SK-N-SH (cell line): ENCODE results near the gene ARHGEF28. TPM values are rescaled to one million over a fixed set of nuclear protein-coding genes. Genes with fewer than 3 reads are reported as not detected.

Experiments
- CTCF ChIA-PET: fragments of 300-600, 350-600 bp; formaldehyde crosslinking; extraction: SDS; loops from one replicate; lab custom pipeline; 2021; lab: Yijun Ruan, JAX
- POLR2A ChIA-PET: fragments of 350-600 bp; sonication (Branson Sonifier 250); formaldehyde crosslinking; extraction: SDS; loops from one replicate; lab custom pipeline; 2020; ENCODE audit warnings: antibody characterized with exemption, inconsistent platforms; lab: Yijun Ruan, JAX
- DNase-seq: peaks from one replicate; pipeline ENCODE4 v3.0.0; 2012
- H2AFZ ChIP-seq: fragments of 200-600 bp; sonication (generic); 2 replicates; pipeline ENCODE4 v1.8.1; 2016; ENCODE audit warnings: antibody characterized with exemption, mild to moderate bottlenecking, low read depth
- H3F3A ChIP-seq: fragments of 200-600 bp; sonication (generic); replicated peaks from 2 replicates; pipeline ENCODE3; 2016; ENCODE audit warnings: antibody characterized with exemption, mild to moderate bottlenecking; ENCODE audit not compliant: insufficient read depth
- H3K27ac ChIP-seq, 2 experiments: fragments of 200-500 bp in 1 of 2; fragments of 200-600 bp in 1 of 2; sonication (Bioruptor generic) in 1 of 2; sonication (generic), shearing (Covaris generic) in 1 of 2; 2 replicates each; pipeline versions ENCODE4 v1.5.1 to v1.6.1; 2014 to 2016; ENCODE audit warnings: low read depth in 2 of 2, inconsistent platforms in 1 of 2, low read length in 1 of 2, mild to moderate bottlenecking in 1 of 2, mixed read lengths in 1 of 2
- H3K27me3 ChIP-seq: fragments of 200-600 bp; sonication (generic), shearing (Covaris generic); 2 replicates; pipeline ENCODE4 v1.6.1; 2016; ENCODE audit warnings: mixed run types; ENCODE audit not compliant: insufficient read depth
- H3K36me3 ChIP-seq, 2 experiments: fragments of 200-500 bp in 1 of 2; fragments of 200-600 bp in 1 of 2; sonication (Bioruptor generic) in 1 of 2; sonication (generic) in 1 of 2; replicated peaks in 1 of 2; 2 replicates each; pipeline versions ENCODE3 to v1.5.1; 2014 to 2016; ENCODE audit warnings: low read length in 1 of 2, mild to moderate bottlenecking in 1 of 2; ENCODE audit not compliant: insufficient read depth in 2 of 2, control insufficient read depth in 1 of 2
- H3K4me1 ChIP-seq, 2 experiments: fragments of 200-500 bp in 1 of 2; fragments of 200-600 bp in 1 of 2; sonication (Bioruptor generic) in 1 of 2; sonication (generic), shearing (Covaris generic) in 1 of 2; 2 replicates each; pipeline versions ENCODE4 v1.5.1 to v1.6.1; 2014 to 2016; ENCODE audit warnings: low read depth in 1 of 2, low read length in 1 of 2, mixed run types in 1 of 2; ENCODE audit not compliant: insufficient read depth in 2 of 2, control insufficient read depth in 1 of 2
- H3K4me2 ChIP-seq: fragments of 200-600 bp; sonication (generic), shearing (Covaris generic); 2 replicates; pipeline ENCODE4 v1.6.1; 2017; ENCODE audit warnings: mixed run types
- H3K4me3 ChIP-seq, 2 experiments: fragments of 200-500 bp in 1 of 2; fragments of 200-600 bp in 1 of 2; sonication (Bioruptor generic) in 1 of 2; sonication (generic), shearing (Covaris generic) in 1 of 2; 2 replicates each; pipeline versions ENCODE4 v1.5.1 to v1.8.1; 2014 to 2016; ENCODE audit warnings: low read depth in 2 of 2, inconsistent platforms in 1 of 2, low read length in 1 of 2, mild to moderate bottlenecking in 1 of 2, mixed read lengths in 1 of 2, moderate library complexity in 1 of 2
- H3K79me2 ChIP-seq: fragments of 200-600 bp; sonication (generic); 2 replicates; pipeline ENCODE4 v1.8.1; 2017; ENCODE audit warnings: mild to moderate bottlenecking; ENCODE audit not compliant: insufficient read depth
- H3K9ac ChIP-seq: fragments of 200-600 bp; sonication (generic); 2 replicates; pipeline ENCODE4 v1.6.1; 2017; ENCODE audit warnings: mixed run types
- H3K9me2 ChIP-seq: fragments of 200-600 bp; sonication (generic); 2 replicates; pipeline ENCODE4 v1.6.1; 2017; ENCODE audit warnings: mixed run types
- H3K9me3 ChIP-seq: fragments of 200-600 bp; sonication (generic); 2 replicates; pipeline ENCODE4 v1.6.1; 2017; ENCODE audit warnings: mixed run types, mild to moderate bottlenecking, moderate library complexity
- H4K20me1 ChIP-seq: fragments of 200-600 bp; sonication (generic); 2 replicates; pipeline ENCODE4 v1.6.1; 2017; ENCODE audit warnings: mild to moderate bottlenecking, mixed run types; ENCODE audit not compliant: insufficient read depth
- FOSL2 ChIP-seq: IDR thresholded peaks from 2 replicates; pipeline ENCODE4 v1.4.0; 2012; ENCODE audit warnings: low read depth, mild to moderate bottlenecking, moderate library complexity, borderline replicate concordance
- MEF2A ChIP-seq: IDR thresholded peaks from 2 replicates; pipeline ENCODE4 v1.4.0; 2012; ENCODE audit warnings: low read depth, borderline replicate concordance
- POLR2AphosphoS5 ChIP-seq: IDR thresholded peaks from 2 replicates; pipeline ENCODE4 v1.6.1; 2012; ENCODE audit warnings: low read depth, low read length
- RAD21 ChIP-seq: IDR thresholded peaks from 2 replicates; pipeline ENCODE4 v1.6.1; 2012; ENCODE audit warnings: mild to moderate bottlenecking, low read length
- RFX5 ChIP-seq: IDR thresholded peaks from 2 replicates; pipeline ENCODE4 v1.6.1; 2012; ENCODE audit warnings: mild to moderate bottlenecking, improper control_type of control experiment, low read length
- YY1 ChIP-seq: IDR thresholded peaks from 2 replicates; pipeline ENCODE4 v1.4.0; 2012; ENCODE audit warnings: low read depth, mild to moderate bottlenecking
- WGBS: methylation state at CpG from one replicate; pipeline ENCODE4 v1.1.6; 2017; ENCODE audit warnings: low lambda C conversion rate; 5-methylcytosine and 5-hydroxymethylcytosine counted together
- polyA plus RNA-seq, 3 experiments: library from polyadenylated mRNA; depleted of rRNA; stranded (reverse); fragments of >200 nt; gene quantifications; 2 replicates each; pipeline ENCODE4 v1.2.3, GENCODE V29; 2012
- TF ChIP-seq, protein P1 (sequence below): IDR thresholded peaks from 2 replicates; pipeline ENCODE4 v1.4.0; 2012; ENCODE audit warnings: low read depth
- TF ChIP-seq, protein P2 (sequence below): fragments of 200-600 bp; sonication (generic); IDR thresholded peaks from 2 replicates; pipeline ENCODE4 v1.6.1; 2017; ENCODE audit warnings: antibody characterized with exemption, mild to moderate bottlenecking, moderate library complexity
- TF ChIP-seq, protein P3 (sequence below): fragments of 150-350 bp; IDR thresholded peaks from 2 replicates; pipeline ENCODE4 v1.6.1; 2016; ENCODE audit warnings: mild to moderate bottlenecking, low read depth, low read length

ARHGEF28 gene
- polyA plus RNA-seq, 1 of the 3 experiments (the other 2 are of a cell fraction), result 4.2 TPM

DNA sequence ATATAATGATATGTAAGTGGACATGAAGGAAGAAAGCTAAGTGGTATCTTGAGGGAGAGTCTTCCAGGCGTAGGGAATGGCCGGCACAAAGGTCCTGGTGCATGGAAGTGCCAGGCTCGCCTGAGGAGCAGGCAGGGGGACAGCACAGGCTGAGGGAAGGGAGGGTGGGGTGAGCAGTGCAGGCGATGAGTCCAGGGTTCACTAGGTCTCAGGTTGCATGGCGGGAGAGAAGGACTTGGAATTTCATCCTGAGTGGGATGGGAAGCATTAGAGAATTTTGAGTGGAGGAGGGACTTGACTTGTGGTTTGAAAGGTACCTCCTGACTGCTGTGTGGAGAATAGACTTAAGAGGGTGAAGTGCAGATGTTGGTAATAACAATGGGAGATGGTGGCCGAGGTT is 268.9 kb downstream of the ARHGEF28 start:
- 91% methylated on average over 6 of the region's 6 CpGs for WGBS
- no peaks in the 10 kb centered on the region for H3F3A ChIP-seq

DNA sequence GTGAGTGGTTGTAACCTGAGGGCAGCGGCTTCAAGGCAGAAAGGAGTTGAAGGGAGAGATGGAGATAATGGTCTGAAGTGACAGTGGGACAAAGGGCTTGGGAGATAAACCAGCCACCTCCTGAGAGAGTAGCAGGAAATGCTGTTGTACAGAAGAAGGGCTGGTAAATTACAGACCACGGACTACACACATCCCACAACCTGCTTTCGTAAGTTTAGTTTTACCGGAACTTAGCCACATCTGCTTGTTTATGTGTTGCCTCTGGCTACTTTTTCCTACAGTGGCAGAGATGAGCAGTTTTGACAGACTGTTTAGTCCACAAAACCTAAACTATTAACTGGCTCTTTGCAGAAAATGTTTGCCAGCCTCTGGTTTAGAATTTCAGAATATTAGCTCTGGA is 269.5 kb downstream of the ARHGEF28 start:
- Histone ChIP-seq H4K20me1 (no peaks in the 10 kb centered on the region), H3K4me1 (peaks cover 0 to 14% of the 10 kb centered on the region in 2 experiments; a peak in 2 of 4 replicates), H3K4me3 (no peak overlapping the region), H3F3A (no peaks in the 10 kb centered on the region), H3K27ac (no peak overlapping the region), H3K9me2 (no peaks in the 10 kb centered on the region), H3K9ac (no peak overlapping the region), H3K4me2 (no peak overlapping the region), H3K36me3 (peaks cover 0 to 7% of the 10 kb centered on the region in 2 experiments), H3K9me3 (no peaks in the 10 kb centered on the region), H2AFZ (no peak overlapping the region), H3K27me3 (no peaks in the 10 kb centered on the region), H3K79me2 (no peaks in the 10 kb centered on the region)
- ChIA-PET CTCF (no interaction called here), POLR2A (no interaction called here)
- 95% methylated on average over 4 of the region's 4 CpGs for WGBS
- TF ChIP-seq, protein P1, sequence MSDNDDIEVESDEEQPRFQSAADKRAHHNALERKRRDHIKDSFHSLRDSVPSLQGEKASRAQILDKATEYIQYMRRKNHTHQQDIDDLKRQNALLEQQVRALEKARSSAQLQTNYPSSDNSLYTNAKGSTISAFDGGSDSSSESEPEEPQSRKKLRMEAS, result no peak
- TF ChIP-seq POLR2AphosphoS5 (no peak), RFX5 (no peak), MEF2A (no peak), FOSL2 (no peak)
- TF ChIP-seq, protein P2, sequence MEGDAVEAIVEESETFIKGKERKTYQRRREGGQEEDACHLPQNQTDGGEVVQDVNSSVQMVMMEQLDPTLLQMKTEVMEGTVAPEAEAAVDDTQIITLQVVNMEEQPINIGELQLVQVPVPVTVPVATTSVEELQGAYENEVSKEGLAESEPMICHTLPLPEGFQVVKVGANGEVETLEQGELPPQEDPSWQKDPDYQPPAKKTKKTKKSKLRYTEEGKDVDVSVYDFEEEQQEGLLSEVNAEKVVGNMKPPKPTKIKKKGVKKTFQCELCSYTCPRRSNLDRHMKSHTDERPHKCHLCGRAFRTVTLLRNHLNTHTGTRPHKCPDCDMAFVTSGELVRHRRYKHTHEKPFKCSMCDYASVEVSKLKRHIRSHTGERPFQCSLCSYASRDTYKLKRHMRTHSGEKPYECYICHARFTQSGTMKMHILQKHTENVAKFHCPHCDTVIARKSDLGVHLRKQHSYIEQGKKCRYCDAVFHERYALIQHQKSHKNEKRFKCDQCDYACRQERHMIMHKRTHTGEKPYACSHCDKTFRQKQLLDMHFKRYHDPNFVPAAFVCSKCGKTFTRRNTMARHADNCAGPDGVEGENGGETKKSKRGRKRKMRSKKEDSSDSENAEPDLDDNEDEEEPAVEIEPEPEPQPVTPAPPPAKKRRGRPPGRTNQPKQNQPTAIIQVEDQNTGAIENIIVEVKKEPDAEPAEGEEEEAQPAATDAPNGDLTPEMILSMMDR, result no peak
- TF ChIP-seq, protein P3, sequence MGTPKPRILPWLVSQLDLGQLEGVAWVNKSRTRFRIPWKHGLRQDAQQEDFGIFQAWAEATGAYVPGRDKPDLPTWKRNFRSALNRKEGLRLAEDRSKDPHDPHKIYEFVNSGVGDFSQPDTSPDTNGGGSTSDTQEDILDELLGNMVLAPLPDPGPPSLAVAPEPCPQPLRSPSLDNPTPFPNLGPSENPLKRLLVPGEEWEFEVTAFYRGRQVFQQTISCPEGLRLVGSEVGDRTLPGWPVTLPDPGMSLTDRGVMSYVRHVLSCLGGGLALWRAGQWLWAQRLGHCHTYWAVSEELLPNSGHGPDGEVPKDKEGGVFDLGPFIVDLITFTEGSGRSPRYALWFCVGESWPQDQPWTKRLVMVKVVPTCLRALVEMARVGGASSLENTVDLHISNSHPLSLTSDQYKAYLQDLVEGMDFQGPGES, result no peak
- DNase-seq, result no peak

More for the DNA sequence above, 268.9 kb downstream of the ARHGEF28 start:
- no peak for TF ChIP-seq YY1
- TF ChIP-seq RAD21, result no peak
- TF ChIP-seq, all 33 proteins: peak for 0
- Histone ChIP-seq H4K20me1 (no peaks in the 10 kb centered on the region), H3K9me2 (no peaks in the 10 kb centered on the region), H3K79me2 (no peaks in the 10 kb centered on the region), H3K9me3 (no peaks in the 10 kb centered on the region), H3K36me3 (peaks cover 0 to 7% of the 10 kb centered on the region in 2 experiments), H3K27me3 (no peaks in the 10 kb centered on the region), H3K4me3 (no peak overlapping the region), H3K27ac (no peak overlapping the region), H3K4me2 (no peak overlapping the region), H3K9ac (no peak overlapping the region), H2AFZ (no peak overlapping the region), H3K4me1 (peaks cover 0 to 14% of the 10 kb centered on the region in 2 experiments; a peak in 2 of 4 replicates)
- ChIA-PET CTCF (no interaction called here), POLR2A (no interaction called here)
- no peak for DNase-seq
